ENCODE results near the gene RPIA. TPM values are rescaled to one million over a fixed set of nuclear protein-coding genes. Genes with fewer than 3 reads are reported as not detected.
"Not testable (repeated sequence)": the region's sequence is repeated elsewhere in the genome, so short reads cannot be mapped to it uniquely, and the experiment has no call there.

Gene RPIA
- 10 to 100 TPM; 16.0 to 18.5 TPM for total RNA-seq
- polyA plus RNA-seq (ENCODE audit: insufficient read length in 6 of 6): 10 to 100 TPM; 31.5 to 35.2 (median 33.1) TPM
- long read RNA-seq, donor 1, transcript RPIA-201 (9 exons, 1,848 nt): major isoform, 17 of 17 reads
- long read RNA-seq, donor 1, partial matches to known transcripts: 0 of 17 reads
- long read RNA-seq, donor 1, other reads (novel, unspliced or antisense): 0 of 17 reads
- long read RNA-seq, donor 2, transcript RPIA-201 (9 exons, 1,848 nt): major isoform, 18 of 18 reads
- long read RNA-seq, donor 2, partial matches to known transcripts: 0 of 18 reads
- long read RNA-seq, donor 2, other reads (novel, unspliced or antisense): 0 of 18 reads
- long read RNA-seq, donor 3, transcript RPIA-201 (9 exons, 1,848 nt): major isoform, 14 of 14 reads
- long read RNA-seq, donor 3, partial matches to known transcripts: 0 of 14 reads
- long read RNA-seq, donor 3, other reads (novel, unspliced or antisense): 0 of 14 reads
- long read RNA-seq, donor 4, transcript RPIA-201 (9 exons, 1,848 nt): major isoform, 5 of 7 reads
- long read RNA-seq, donor 4, partial matches to known transcripts: 1 of 7 reads
- long read RNA-seq, donor 4, other reads (novel, unspliced or antisense): 1 of 7 reads
- long read RNA-seq, donor 5, transcript RPIA-201 (9 exons, 1,848 nt): major isoform, 9 of 20 reads
- long read RNA-seq, donor 5, partial matches to known transcripts: 11 of 20 reads
- long read RNA-seq, donor 5, other reads (novel, unspliced or antisense): 0 of 20 reads
- long read RNA-seq, donor 6, transcript RPIA-201 (9 exons, 1,848 nt): major isoform, 19 of 19 reads
- long read RNA-seq, donor 6, partial matches to known transcripts: 0 of 19 reads
- long read RNA-seq, donor 6, other reads (novel, unspliced or antisense): 0 of 19 reads
- long read RNA-seq, donor 7, transcript RPIA-201 (9 exons, 1,848 nt): major isoform, 14 of 14 reads
- long read RNA-seq, donor 7, partial matches to known transcripts: 0 of 14 reads
- long read RNA-seq, donor 7, other reads (novel, unspliced or antisense): 0 of 14 reads
- long read RNA-seq, donor 8, transcript RPIA-201 (9 exons, 1,848 nt): major isoform, 17 of 17 reads
- long read RNA-seq, donor 8, partial matches to known transcripts: 0 of 17 reads
- long read RNA-seq, donor 8, other reads (novel, unspliced or antisense): 0 of 17 reads
- long read RNA-seq, donor 9: 0 reads
- long read RNA-seq, donor 10, partial matches to known transcripts: 2 of 3 reads
- long read RNA-seq, donor 10, other reads (novel, unspliced or antisense): 0 of 3 reads
- long read RNA-seq, donor 11, transcript RPIA-201 (9 exons, 1,848 nt): major isoform, 7 of 7 reads
- long read RNA-seq, donor 11, partial matches to known transcripts: 0 of 7 reads
- long read RNA-seq, donor 11, other reads (novel, unspliced or antisense): 0 of 7 reads
- long read RNA-seq, donor 12, transcript RPIA-201 (9 exons, 1,848 nt): major isoform, 17 of 23 reads
- long read RNA-seq, donor 12, partial matches to known transcripts: 6 of 23 reads
- long read RNA-seq, donor 12, other reads (novel, unspliced or antisense): 0 of 23 reads

DNA sequence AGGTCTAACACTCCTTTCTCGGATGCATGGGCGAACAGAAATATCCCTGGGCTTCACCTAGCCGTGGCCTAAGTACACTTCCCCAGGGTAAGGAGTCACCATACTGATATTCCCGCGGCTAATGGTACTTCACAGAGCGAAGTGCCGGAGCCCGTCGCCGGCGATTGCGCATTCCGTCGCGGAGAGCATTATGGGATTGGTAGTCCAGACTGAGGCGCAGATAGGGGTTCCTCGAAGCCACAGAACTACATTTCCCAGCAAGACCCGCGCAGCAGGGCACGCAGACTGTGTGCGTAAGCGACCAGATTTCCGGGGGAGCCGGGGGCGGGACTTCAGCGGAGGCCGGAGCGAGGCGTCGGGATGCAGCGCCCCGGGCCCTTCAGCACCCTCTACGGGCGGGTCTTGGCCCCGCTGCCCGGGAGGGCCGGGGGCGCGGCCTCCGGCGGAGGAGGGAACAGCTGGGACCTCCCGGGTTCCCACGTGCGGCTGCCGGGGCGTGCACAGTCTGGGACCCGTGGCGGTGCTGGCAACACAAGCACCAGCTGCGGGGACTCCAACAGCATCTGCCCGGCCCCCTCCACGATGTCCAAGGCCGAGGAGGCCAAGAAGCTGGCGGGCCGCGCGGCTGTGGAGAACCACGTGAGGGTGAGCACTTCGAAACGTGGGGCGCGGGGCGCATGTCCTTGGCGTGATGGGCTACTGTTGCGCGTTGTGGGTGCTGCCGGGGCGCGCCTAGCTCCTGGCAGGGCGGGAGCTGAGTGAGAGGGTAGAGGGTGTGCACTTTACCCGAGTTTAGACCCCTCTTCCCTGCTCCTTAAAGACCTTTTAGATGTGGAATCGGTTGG lies at the start of gene RPIA:
Gene RPIA (plus strand): TSS at position 335 of the 845 bp plus-strand sequence. CDS start 26 bp downstream, at position 361.
- H3K4me1 ChIP-seq: peaks cover 4 to 33% of the 10 kb centered on the region in 2 donors
- H3K4me3 ChIP-seq: peak within 1 kb of the TSS; percentile 86 to 87
- peak within 1 kb of the TSS; percentile 74 to 90 for H3K27ac ChIP-seq
- H3K36me3 ChIP-seq: no peaks in the 10 kb centered on the region
- peak; percentile 99 for ATAC-seq
- intact Hi-C loops (cut with DNase I): no loop called here
- TF ChIP-seq, protein P1, sequence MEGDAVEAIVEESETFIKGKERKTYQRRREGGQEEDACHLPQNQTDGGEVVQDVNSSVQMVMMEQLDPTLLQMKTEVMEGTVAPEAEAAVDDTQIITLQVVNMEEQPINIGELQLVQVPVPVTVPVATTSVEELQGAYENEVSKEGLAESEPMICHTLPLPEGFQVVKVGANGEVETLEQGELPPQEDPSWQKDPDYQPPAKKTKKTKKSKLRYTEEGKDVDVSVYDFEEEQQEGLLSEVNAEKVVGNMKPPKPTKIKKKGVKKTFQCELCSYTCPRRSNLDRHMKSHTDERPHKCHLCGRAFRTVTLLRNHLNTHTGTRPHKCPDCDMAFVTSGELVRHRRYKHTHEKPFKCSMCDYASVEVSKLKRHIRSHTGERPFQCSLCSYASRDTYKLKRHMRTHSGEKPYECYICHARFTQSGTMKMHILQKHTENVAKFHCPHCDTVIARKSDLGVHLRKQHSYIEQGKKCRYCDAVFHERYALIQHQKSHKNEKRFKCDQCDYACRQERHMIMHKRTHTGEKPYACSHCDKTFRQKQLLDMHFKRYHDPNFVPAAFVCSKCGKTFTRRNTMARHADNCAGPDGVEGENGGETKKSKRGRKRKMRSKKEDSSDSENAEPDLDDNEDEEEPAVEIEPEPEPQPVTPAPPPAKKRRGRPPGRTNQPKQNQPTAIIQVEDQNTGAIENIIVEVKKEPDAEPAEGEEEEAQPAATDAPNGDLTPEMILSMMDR (IDR thresholded peaks at IDR 0.05): peak; percentile 56 to 69
- DNase-seq: peak; percentile 98 to 99 (median 99)
- H3K9me3 ChIP-seq: no peaks in the 10 kb centered on the region
- H3K27me3 ChIP-seq: no peaks in the 10 kb centered on the region

DNA sequence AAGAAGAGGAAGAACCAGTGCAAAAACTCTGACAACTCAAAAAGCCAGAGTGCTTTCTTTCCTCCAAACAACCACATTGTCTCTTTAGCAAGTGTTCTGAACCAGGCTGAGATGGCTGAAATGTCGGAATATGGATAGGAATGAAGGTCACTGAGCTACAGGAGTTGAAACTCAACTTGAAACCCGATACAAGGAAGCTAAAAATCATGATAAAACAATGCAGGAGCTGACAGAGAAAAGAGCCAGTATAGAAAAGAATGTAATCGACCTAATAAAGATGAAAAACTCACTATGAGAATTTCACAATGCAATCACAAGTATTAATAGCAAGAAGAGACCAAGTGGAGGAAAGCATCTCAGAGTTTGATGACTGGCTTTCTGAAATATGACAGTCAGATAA lies 49.2 kb upstream of the RPIA start:
- ATAC-seq: no peak
- intact Hi-C loops (cut with DNase I): no loop called here

DNA sequence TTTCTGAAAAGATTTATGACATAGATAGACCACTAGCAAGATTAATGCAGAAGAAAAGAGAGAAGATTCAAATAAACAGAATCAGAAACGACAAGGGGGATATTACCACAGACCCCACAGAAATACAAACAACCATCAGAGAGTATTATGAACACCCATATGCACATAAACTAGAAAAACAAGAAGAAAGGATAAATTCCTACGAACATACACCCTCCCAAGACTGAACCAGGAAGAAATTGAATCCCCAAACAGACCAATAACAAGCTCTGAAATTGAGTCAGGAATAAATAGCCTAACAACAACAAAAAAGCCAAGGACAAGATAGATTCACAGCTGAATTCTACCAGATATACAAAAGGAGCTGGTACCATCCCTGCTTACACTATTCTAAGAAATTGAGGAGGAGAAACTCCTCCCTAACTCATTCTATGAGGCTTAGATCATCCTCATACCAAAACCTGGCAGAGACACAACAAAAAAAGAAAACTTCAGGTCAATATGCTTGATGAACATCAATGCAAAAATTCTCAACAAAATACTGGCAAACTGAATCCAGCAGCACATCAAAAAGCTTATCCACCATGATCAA lies 46.1 kb upstream of the RPIA start:
- H3K36me3 ChIP-seq; H3K4me1 ChIP-seq; H3K4me3 ChIP-seq; intact Hi-C loops (cut with DNase I); H3K27ac ChIP-seq; H3K27me3 ChIP-seq; ATAC-seq; H3K9me3 ChIP-seq; DNase-seq: not testable (repeated sequence)

More for the DNA sequence above, 49.2 kb upstream of the RPIA start:
- peaks cover 0 to 7% of the 10 kb centered on the region in 2 donors for H3K9me3 ChIP-seq
- DNase-seq: no peak
- no peaks in the 10 kb centered on the region for H3K36me3 ChIP-seq
- no peak overlapping the region for H3K27ac ChIP-seq
- no peaks in the 10 kb centered on the region for H3K27me3 ChIP-seq
- TF ChIP-seq, protein P1 (IDR thresholded peaks at IDR 0.05): no peak
- no peak overlapping the region for H3K4me3 ChIP-seq
- H3K4me1 ChIP-seq: no peaks in the 10 kb centered on the region

DNA sequence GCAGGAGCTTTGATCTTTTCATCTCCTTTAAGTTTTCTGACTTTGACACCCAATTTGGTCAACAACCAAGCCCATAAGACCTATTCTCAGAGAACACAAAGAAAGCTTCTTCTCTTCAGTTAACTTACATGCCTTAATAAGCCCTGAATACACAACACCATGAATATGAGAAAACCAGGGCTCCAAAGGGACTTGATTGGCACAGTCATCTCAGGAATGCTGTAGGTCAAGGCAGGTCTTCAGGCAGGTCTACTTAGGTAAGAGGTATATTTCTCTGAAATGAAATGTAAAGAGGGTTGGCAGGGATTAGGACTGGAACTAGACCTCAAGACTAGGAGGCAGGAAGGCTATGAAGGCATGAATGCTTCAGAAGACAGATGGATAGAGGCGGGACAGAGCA lies 39.8 kb upstream of the RPIA start:
- TF ChIP-seq, protein P1 (IDR thresholded peaks at IDR 0.05): no peak

More for the DNA sequence above, 39.8 kb upstream of the RPIA start:
- DNase-seq: no peak
- H3K4me1 ChIP-seq: no peaks in the 10 kb centered on the region
- no peaks in the 10 kb centered on the region for H3K27me3 ChIP-seq
- no peak overlapping the region for H3K4me3 ChIP-seq
- no peak for ATAC-seq
- intact Hi-C loops (cut with DNase I): no loop called here
- no peaks in the 10 kb centered on the region for H3K9me3 ChIP-seq
- no peaks in the 10 kb centered on the region for H3K36me3 ChIP-seq
- H3K27ac ChIP-seq: no peak overlapping the region

All from left lung (tissue), 14 donors.